Endothelial cell of umbilical vein (primary cell): ENCODE data around the gene HOXD4. TPM values are rescaled to one million over a fixed set of nuclear protein-coding genes. Genes with fewer than 3 reads are reported as not detected.

Experiments
- BruUV-seq: library from RNA; stranded (reverse); fragments of 400-500 nt; replicated peaks from 2 replicates; lab custom pipeline; 2021; lab: Mats Ljungman, UMichigan
- CTCF ChIA-PET: fragments of 300-600, 350-600 bp; sonication (Branson Sonifier 250); formaldehyde crosslinking; loops from one replicate; lab custom pipeline; 2021; ENCODE audit warnings: antibody characterized with exemption, inconsistent platforms; lab: Charles Lee
- POLR2A ChIA-PET: fragments of 300-600, 350-600 bp; sonication (Branson Sonifier 250); formaldehyde crosslinking; loops from one replicate; lab custom pipeline; 2021; ENCODE audit warnings: antibody characterized with exemption, inconsistent platforms; lab: Charles Lee
- DNase-seq: peaks from one replicate; pipeline ENCODE4 v3.0.0-alpha.2; 2011; ENCODE audit warnings: low read depth, low spot score
- FAIRE-seq: peaks from 2 replicates; lab custom pipeline; 2011; peaks lifted over from hg19 to GRCh38; lab: Jason Lieb, UNC
- H2AFZ ChIP-seq: 2 replicates; pipeline ENCODE4 v1.6.0; 2012; ENCODE audit warnings: low read depth, low read length, control low read depth, inconsistent platforms
- H3K27ac ChIP-seq: 2 replicates; pipeline ENCODE4 v1.5.1; 2011; ENCODE audit warnings: low read depth, mild to moderate bottlenecking, control low read depth, low read length, moderate library complexity; ENCODE audit not compliant: insufficient read depth
- H3K27me3 ChIP-seq, 2 experiments: 2 replicates each; pipeline versions ENCODE4 v1.6.0 to v1.6.1; 2011; ENCODE audit warnings: low read length in 2 of 2, mixed read lengths in 1 of 2; ENCODE audit not compliant: control insufficient read depth in 2 of 2, insufficient read depth in 2 of 2
- H3K36me3 ChIP-seq, 2 experiments: 2 replicates in 1 of 2; 3 replicates in 1 of 2; pipeline ENCODE4 v1.5.1; 2011; ENCODE audit warnings: low read length in 2 of 2, mild to moderate bottlenecking in 1 of 2, moderate library complexity in 1 of 2; ENCODE audit not compliant: control insufficient read depth in 2 of 2, insufficient read depth in 2 of 2; ENCODE audit errors: extremely low read depth in 1 of 2
- H3K4me1 ChIP-seq: 3 replicates; pipeline ENCODE4 v1.5.1; 2011; ENCODE audit warnings: mild to moderate bottlenecking, low read length; ENCODE audit not compliant: control insufficient read depth, insufficient read depth; ENCODE audit errors: extremely low read depth
- H3K4me2 ChIP-seq: 2 replicates; pipeline ENCODE4 v1.6.1; 2011; ENCODE audit warnings: low read length, control low read depth, mixed read lengths; ENCODE audit not compliant: insufficient read depth
- H3K4me3 ChIP-seq, 3 experiments: fragments of 200-600 bp in 1 of 3; sonication (generic), shearing (Covaris generic) in 1 of 3; replicated peaks in 1 of 3; 2 replicates each; pipeline ENCODE4 v1.5.1; 2011 to 2016; ENCODE audit warnings: control low read depth in 3 of 3, low read length in 3 of 3, mild to moderate bottlenecking in 2 of 3, inconsistent platforms in 1 of 3, low read depth in 1 of 3, moderate library complexity in 1 of 3; ENCODE audit not compliant: insufficient read depth in 1 of 3
- H3K79me2 ChIP-seq: 2 replicates; pipeline ENCODE4 v1.6.0; 2012; ENCODE audit warnings: low read length, inconsistent platforms; ENCODE audit not compliant: control insufficient read depth, insufficient read depth
- H3K9ac ChIP-seq: replicated peaks from 2 replicates; pipeline ENCODE3; 2011; ENCODE audit warnings: low read length, control low read depth; ENCODE audit not compliant: insufficient read depth; ENCODE audit errors: extremely low read depth
- H3K9me1 ChIP-seq: replicated peaks from 3 replicates; pipeline ENCODE4 v1.6.0; 2011; ENCODE audit warnings: mild to moderate bottlenecking, low read length; ENCODE audit not compliant: control insufficient read depth, insufficient read depth; ENCODE audit errors: extremely low read depth
- H3K9me3 ChIP-seq: replicated peaks from 2 replicates; pipeline ENCODE4 v1.5.1; 2012; ENCODE audit warnings: low read length, inconsistent platforms; ENCODE audit not compliant: control insufficient read depth, insufficient read depth
- H4K20me1 ChIP-seq: replicated peaks from 2 replicates; pipeline ENCODE3; 2011; ENCODE audit warnings: mild to moderate bottlenecking, low read length; ENCODE audit not compliant: control insufficient read depth, insufficient read depth; ENCODE audit errors: extremely low read depth
- EZH2 ChIP-seq: IDR thresholded peaks from 2 replicates; pipeline ENCODE4 v1.6.1; 2012; ENCODE audit warnings: borderline replicate concordance, low read depth, mild to moderate bottlenecking, moderate library complexity, low read length, inconsistent platforms; ENCODE audit not compliant: severe bottlenecking
- dilution Hi-C: fragments of 300-500 bp; cut with MboI; formaldehyde crosslinking; loops from one replicate; pipeline ENCODE4 v1.15.0; 2019; ENCODE audit warnings: low sequenced_read_pairs; ENCODE audit not compliant: extremely low pct_ligation_motif_present
- intact Hi-C: fragments of 100-400 bp; cut with micrococcal nuclease; formaldehyde crosslinking; loops from one replicate; pipeline ENCODE4 v1.10.0; 2022
- polyA plus RNA-seq, 4 experiments: library from polyadenylated mRNA; depleted of rRNA in 3 of 4; stranded (reverse) in 3 of 4; unstranded in 1 of 4; fragments of >200 nt; gene quantifications; 2 replicates each; pipeline versions ENCODE4 v1.2.1 to v1.2.3, GENCODE V29; 2011 to 2012; ENCODE audit warnings: missing spikeins in 1 of 4
- total RNA-seq: library from RNA; stranded (reverse); gene quantifications from 2 replicates; pipeline ENCODE4 v1.2.3, GENCODE V29; 2021
- TF ChIP-seq, protein P1 (sequence below), 2 donors: IDR thresholded peaks; 1 replicate in 1 of 2; 2 replicates in 1 of 2; pipeline ENCODE4 v1.5.1; 2011; ENCODE audit warnings: low read length in 2 of 2, mild to moderate bottlenecking in 2 of 2, moderate library complexity in 2 of 2, control low read depth in 1 of 2, inconsistent platforms in 1 of 2, low read depth in 1 of 2; ENCODE audit not compliant: insufficient read depth in 1 of 2; ENCODE audit errors: extremely low read depth in 1 of 2

HOXD4 gene
- total and polyA plus RNA-seq, 2 donors (not counting 3 experiments of a cell fraction or from before 2014, with no cell fraction given): 7.6 to 13.7 TPM

- dilution Hi-C loops: no loop called here
- CTCF ChIA-PET: interaction anchor here (0.8 to 4.3 kb wide), 9 partner anchors 8 to 1048 kb away, joined by 4 to 22 read pairs (median 5); partner anchors contain the start of gene HOXD9
- H3K9ac ChIP-seq: no peak overlapping the region
- peaks cover 4% of the 10 kb centered on the region for H3K4me1 ChIP-seq
- no peaks in the 10 kb centered on the region for H3K9me3 ChIP-seq
- no peak overlapping the region for H2AFZ ChIP-seq
- peaks cover 86 to 98% of the 10 kb centered on the region in 2 experiments for H3K27me3 ChIP-seq
- no peaks in the 10 kb centered on the region for H3K79me2 ChIP-seq
- H3K36me3 ChIP-seq: no peaks in the 10 kb centered on the region
- no peaks in the 10 kb centered on the region for H4K20me1 ChIP-seq
- H3K4me2 ChIP-seq: no peak overlapping the region
- H3K27ac ChIP-seq: no peak overlapping the region
- no peak for DNase-seq
- TF ChIP-seq EZH2: peak; percentile 62
- TF ChIP-seq, protein P1, sequence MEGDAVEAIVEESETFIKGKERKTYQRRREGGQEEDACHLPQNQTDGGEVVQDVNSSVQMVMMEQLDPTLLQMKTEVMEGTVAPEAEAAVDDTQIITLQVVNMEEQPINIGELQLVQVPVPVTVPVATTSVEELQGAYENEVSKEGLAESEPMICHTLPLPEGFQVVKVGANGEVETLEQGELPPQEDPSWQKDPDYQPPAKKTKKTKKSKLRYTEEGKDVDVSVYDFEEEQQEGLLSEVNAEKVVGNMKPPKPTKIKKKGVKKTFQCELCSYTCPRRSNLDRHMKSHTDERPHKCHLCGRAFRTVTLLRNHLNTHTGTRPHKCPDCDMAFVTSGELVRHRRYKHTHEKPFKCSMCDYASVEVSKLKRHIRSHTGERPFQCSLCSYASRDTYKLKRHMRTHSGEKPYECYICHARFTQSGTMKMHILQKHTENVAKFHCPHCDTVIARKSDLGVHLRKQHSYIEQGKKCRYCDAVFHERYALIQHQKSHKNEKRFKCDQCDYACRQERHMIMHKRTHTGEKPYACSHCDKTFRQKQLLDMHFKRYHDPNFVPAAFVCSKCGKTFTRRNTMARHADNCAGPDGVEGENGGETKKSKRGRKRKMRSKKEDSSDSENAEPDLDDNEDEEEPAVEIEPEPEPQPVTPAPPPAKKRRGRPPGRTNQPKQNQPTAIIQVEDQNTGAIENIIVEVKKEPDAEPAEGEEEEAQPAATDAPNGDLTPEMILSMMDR (IDR thresholded peaks at IDR 0.05; ENCODE audit: extremely low read depth in 1 of 2, insufficient read depth in 1 of 2, low read depth in 1 of 2, low read length in 2 of 2): no peak
- intact Hi-C loops: no loop called here
- POLR2A ChIA-PET: no interaction called here
- H3K9me1 ChIP-seq: no peaks in the 10 kb centered on the region
- no TSS peak for BruUV-seq
- FAIRE-seq: no peak
- no peak overlapping the region for H3K4me3 ChIP-seq
These were observed 37.0 kb upstream of the HOXD4 start for GRCh38 chr2:176114120-176114929.
